A549 (cell line): ENCODE results near the gene TNFSF8. TPM values are rescaled to one million over a fixed set of nuclear protein-coding genes. Genes with fewer than 3 reads are reported as not detected.

Source experiments
- ATAC-seq, 2 experiments: fragments of 200-7000 bp in 1 of 2; fragments of >200 bp in 1 of 2; cut with Nextera tagmentation in 1 of 2; cut with Tn5 transposase in 1 of 2; 3 replicates each; pipeline versions ENCODE4 v1.8.0 to v1.9.1; 2018 to 2020; ENCODE audit warnings: mild to moderate bottlenecking in 1 of 2, moderate library complexity in 1 of 2
- CTCF ChIA-PET: fragments of 300-600 bp; sonication (Branson Sonifier 250); formaldehyde crosslinking; extraction: SDS; loops from one replicate; lab custom pipeline; 2021; ENCODE audit warnings: antibody characterized with exemption, inconsistent platforms; lab: Yijun Ruan, JAX
- POLR2A ChIA-PET: fragments of 350-600 bp; formaldehyde crosslinking; extraction: SDS; loops from one replicate; lab custom pipeline; 2021; ENCODE audit warnings: antibody characterized with exemption, inconsistent platforms; lab: Yijun Ruan, JAX
- DNase-seq, 2 experiments: peaks; one replicate each; pipeline versions ENCODE4 v3.0.0 to v3.0.0-alpha.2; 2011 to 2016; ENCODE audit warnings: low read depth in 1 of 2, low spot score in 1 of 2
- FAIRE-seq: peaks from 2 replicates; lab custom pipeline; 2011; peaks lifted over from hg19 to GRCh38; lab: Jason Lieb, UNC
- H3K27ac ChIP-seq, 2 experiments: fragments of >200 bp; sonication (Bioruptor Twin); formaldehyde crosslinking; 3 replicates each; pipeline ENCODE4 v1.5.1; 2016 to 2017
- H3K4me1 ChIP-seq: fragments of >200 bp; sonication (Bioruptor Twin); formaldehyde crosslinking; 3 replicates; pipeline ENCODE4 v1.6.1; 2016
- H3K4me2 ChIP-seq: fragments of >200 bp; sonication (Bioruptor Twin); formaldehyde crosslinking; 3 replicates; pipeline ENCODE4 v1.6.1; 2016
- H3K4me3 ChIP-seq: fragments of >200 bp; sonication (Bioruptor Twin); formaldehyde crosslinking; 3 replicates; pipeline ENCODE4 v1.5.1; 2016
- H3K9me3 ChIP-seq: fragments of >200 bp; sonication (Bioruptor Twin); formaldehyde crosslinking; 3 replicates; pipeline ENCODE4 v1.6.1; 2016
- ATOH8 ChIP-seq: fragments of 250-450 bp; sonication (Bioruptor Pico); IDR thresholded peaks from 2 replicates; pipeline ENCODE4 v1.5.0; 2020; ENCODE audit warnings: low read depth, mild to moderate bottlenecking, moderate library complexity
- CBX8 ChIP-seq: fragments of 200-600 bp; sonication (generic); IDR thresholded peaks from 2 replicates; pipeline ENCODE4 v1.6.1; 2016
- CEBPB ChIP-seq, 2 experiments: fragments of >200 bp in 1 of 2; sonication (Bioruptor Twin) in 1 of 2; formaldehyde crosslinking in 1 of 2; IDR thresholded peaks; 2 replicates each; pipeline ENCODE4 v1.6.1; 2012 to 2016
- CHD2 ChIP-seq: fragments of 150-350 bp; IDR thresholded peaks from 2 replicates; pipeline ENCODE4 v1.6.1; 2014; ENCODE audit warnings: low read length; ENCODE audit not compliant: partially characterized antibody
- CTCF ChIP-seq: fragments of >200 bp; sonication (Bioruptor Twin); formaldehyde crosslinking; IDR thresholded peaks from 3 replicates; pipeline ENCODE4 v1.5.1; 2016
- EHMT2 ChIP-seq: fragments of 200-600 bp; sonication (generic); IDR thresholded peaks from 2 replicates; pipeline ENCODE4 v1.6.1; 2016; ENCODE audit warnings: antibody characterized with exemption, low read depth, mild to moderate bottlenecking, moderate library complexity
- ESRRA ChIP-seq: fragments of 150-350 bp; IDR thresholded peaks from 2 replicates; pipeline ENCODE4 v1.6.1; 2014; ENCODE audit warnings: mild to moderate bottlenecking, low read length, borderline replicate concordance
- FOSL2 ChIP-seq, 2 experiments: fragments of 450-650 bp in 1 of 2; fragments of >200 bp in 1 of 2; sonication (Bioruptor Twin) in 1 of 2; formaldehyde crosslinking; IDR thresholded peaks; 2 replicates each; pipeline versions ENCODE4 v1.5.0 to v1.6.1; 2016 to 2020; ENCODE audit warnings: mild to moderate bottlenecking in 1 of 2, moderate library complexity in 1 of 2
- FOXS1 ChIP-seq: fragments of 250-450 bp; sonication (Bioruptor Pico); IDR thresholded peaks from 2 replicates; pipeline ENCODE4 v1.5.0; 2020; ENCODE audit warnings: mild to moderate bottlenecking, moderate library complexity
- HES2 ChIP-seq: fragments of >200 bp; sonication (Bioruptor Twin); formaldehyde crosslinking; IDR thresholded peaks from 2 replicates; pipeline ENCODE4 v1.6.1; 2016
- HEYL ChIP-seq: fragments of 250-450 bp; sonication (Bioruptor Pico); IDR thresholded peaks from 2 replicates; pipeline ENCODE4 v1.8.0; 2021; ENCODE audit warnings: mild to moderate bottlenecking, moderate library complexity
- HMGXB4 ChIP-seq: fragments of 250-450 bp; sonication (Bioruptor Pico); IDR thresholded peaks from 2 replicates; pipeline ENCODE4 v1.5.0; 2021; ENCODE audit warnings: mild to moderate bottlenecking, moderate library complexity, borderline replicate concordance
- HOXA7 ChIP-seq: fragments of 250-450 bp; sonication (Bioruptor Pico); IDR thresholded peaks from 2 replicates; pipeline ENCODE4 v1.5.0; 2020; ENCODE audit warnings: mild to moderate bottlenecking, moderate library complexity
- HOXB13 ChIP-seq: fragments of 250-450 bp; sonication (Bioruptor Pico); IDR thresholded peaks from 2 replicates; pipeline ENCODE4 v1.5.0; 2020; ENCODE audit warnings: low read depth, mild to moderate bottlenecking, moderate library complexity
- JUN ChIP-seq, 2 experiments: fragments of >200 bp; sonication (Bioruptor Twin); formaldehyde crosslinking; IDR thresholded peaks; 2 replicates in 1 of 2; 3 replicates in 1 of 2; pipeline ENCODE4 v1.6.1; 2016 to 2017
- JUNB ChIP-seq: fragments of >200 bp; sonication (Bioruptor Twin); formaldehyde crosslinking; IDR thresholded peaks from 2 replicates; pipeline ENCODE4 v1.6.1; 2016
- KDM5A ChIP-seq: fragments of 200-600 bp; sonication (generic); IDR thresholded peaks from 2 replicates; pipeline ENCODE4 v1.6.1; 2016; ENCODE audit warnings: antibody characterized with exemption, mild to moderate bottlenecking
- MAFK ChIP-seq: fragments of 450-650 bp; IDR thresholded peaks from 2 replicates; pipeline ENCODE4 v1.6.1; 2014; ENCODE audit not compliant: partially characterized antibody
- MAX ChIP-seq: IDR thresholded peaks from 2 replicates; pipeline ENCODE4 v1.6.1; 2012
- MYC ChIP-seq: IDR thresholded peaks from 2 replicates; pipeline ENCODE4 v1.6.1; 2012; ENCODE audit warnings: mild to moderate bottlenecking, inconsistent platforms, low read length, improper control_type of control experiment, borderline replicate concordance
- NR3C1 ChIP-seq: fragments of >200 bp; sonication (Bioruptor Twin); formaldehyde crosslinking; IDR thresholded peaks from 3 replicates; pipeline ENCODE4 v1.6.1; 2017
- PHF8 ChIP-seq: fragments of 200-600 bp; sonication (generic); IDR thresholded peaks from 2 replicates; pipeline ENCODE4 v1.6.1; 2016; ENCODE audit warnings: low read depth, mild to moderate bottlenecking, antibody characterized with exemption, moderate library complexity, borderline replicate concordance
- POLR2A ChIP-seq: IDR thresholded peaks from 2 replicates; pipeline ENCODE4 v1.6.1; 2012; ENCODE audit warnings: mild to moderate bottlenecking, low read length
- RAD21 ChIP-seq, 2 experiments: fragments of >200 bp in 1 of 2; sonication (Bioruptor Twin) in 1 of 2; formaldehyde crosslinking in 1 of 2; IDR thresholded peaks in 1 of 2; conservative IDR thresholded peaks in 1 of 2; 2 replicates in 1 of 2; 3 replicates in 1 of 2; pipeline ENCODE4 v1.6.1; 2012 to 2018; ENCODE audit warnings: inconsistent platforms in 1 of 2
- RFX5 ChIP-seq: fragments of 450-650 bp; IDR thresholded peaks from 2 replicates; pipeline ENCODE4 v1.7.1; 2014; ENCODE audit warnings: antibody characterized with exemption, mild to moderate bottlenecking, moderate library complexity
- SMC3 ChIP-seq: fragments of >200 bp; sonication (Bioruptor Twin); formaldehyde crosslinking; IDR thresholded peaks from 3 replicates; pipeline ENCODE4 v1.6.1; 2018; ENCODE audit warnings: inconsistent platforms
- ZNF302 ChIP-seq: fragments of 250-450 bp; sonication (Bioruptor Pico); IDR thresholded peaks from 2 replicates; pipeline ENCODE4 v1.9.0; 2021; ENCODE audit warnings: inconsistent platforms, mild to moderate bottlenecking, moderate library complexity
- WGBS: methylation state at CpG from one replicate; pipeline ENCODE4 v1.1.6; 2017; ENCODE audit errors: missing lambda C conversion rate; 5-methylcytosine and 5-hydroxymethylcytosine counted together
- polyA plus RNA-seq, 4 experiments: library from polyadenylated mRNA; depleted of rRNA in 3 of 4; stranded (reverse); fragments of >200 nt; fragmentation: RNase III in 1 of 4; extraction: RNeasy Plus Mini Kit Qiagen cat#74134 plus additional on column Dnase treatment in 1 of 4; gene quantifications; 2 replicates in 3 of 4; 3 replicates in 1 of 4; pipeline ENCODE4 v1.2.3, GENCODE V29; 2011 to 2017

TNFSF8 gene
- polyA plus RNA-seq, 2 of the 4 experiments (the other 2 are of a cell fraction) = not detected

- CTCF ChIA-PET = interaction anchor here (0.7 to 13.9 kb wide), 21 partner anchors 11 to 615 kb away, joined by 3 to 271 read pairs (median 12); partner anchors contain the start of gene TEX48
- 100% methylated on average over 1 of the region's 1 CpG for WGBS
- TF ChIP-seq MAX (no peak), MYC (no peak), RAD21 (conservative IDR thresholded peaks at IDR 0.05 in 1 of 2, IDR thresholded peaks at IDR 0.05 in 1 of 2) (no peak), HOXA7 (CRISPR knock-in tag) (no peak)
- TF ChIP-seq, all 56 proteins: peak for 0
- Histone ChIP-seq H3K4me2 (no peak overlapping the region; the same call in 2 of the 3 replicates), H3K4me3 (no peak overlapping the region), H3K9me3 (no peaks in the 10 kb centered on the region), H3K4me1 (peaks cover 45% of the 10 kb centered on the region), H3K27ac (peak overlapping the region; percentile 70 to 84; a peak in 5 of 6 replicates)
- ATAC-seq (no peak), DNase-seq (no peak), FAIRE-seq (no peak)
- POLR2A ChIA-PET = interaction anchor here (1.3 kb wide), 1 partner anchor 322 kb away, joined by 4 read pairs; the partner anchor contains the start of gene ATP6V1G1
Measured at GRCh38 chr9:114909661-114910060, 20.7 kb downstream of the TNFSF8 start.

- peaks cover 45% of the 10 kb centered on the region for H3K4me1 ChIP-seq
- H3K4me3 ChIP-seq = no peak overlapping the region
- peak; percentile 12; a peak in 4 of 6 replicates for ATAC-seq
- POLR2A ChIA-PET = no interaction called here
- TF ChIP-seq FOXS1 (CRISPR knock-in tag) (no peak), FOSL2 (IDR thresholded peaks at IDR 0.05) (no peak), FOSL2 (CRISPR knock-in tag; IDR thresholded peaks at IDR 0.05) (peak; percentile 42), KDM5A (no peak), POLR2A (no peak), JUN (IDR thresholded peaks at IDR 0.05) (no peak)
- TF ChIP-seq, all 56 proteins: peak for 1
- Histone ChIP-seq H3K4me2 (peak overlapping the region; percentile 82), H3K27ac (peak overlapping the region; percentile 70 to 84), H3K9me3 (no peaks in the 10 kb centered on the region)
- CTCF ChIA-PET = interaction anchor here (0.6 to 13.9 kb wide), 27 partner anchors 16 to 1572 kb away, joined by 3 to 271 read pairs (median 6); partner anchors contain the start of genes TEX48 and TEX53
- FAIRE-seq = peak; percentile 49
- WGBS = 51% methylated on average over 6 of the region's 6 CpGs
- DNase-seq = peak in 1 of 2 experiments; percentile 58
Measured at GRCh38 chr9:114908805-114909448, 21.5 kb downstream of the TNFSF8 start.

- DNase-seq (peak; percentile 80 to 97), ATAC-seq (peak; percentile 90 to 93), FAIRE-seq (peak; percentile 80)
- H3K9me3 ChIP-seq = no peaks in the 10 kb centered on the region
- CTCF ChIA-PET = interaction anchor here (0.6 to 13.9 kb wide), 39 partner anchors 10 to 1572 kb away, joined by 3 to 271 read pairs (median 4); partner anchors contain the start of genes TEX48, TEX53 and TNFSF15
- H3K27ac ChIP-seq = peak overlapping the region; percentile 81 to 84
- peaks cover 46% of the 10 kb centered on the region for H3K4me1 ChIP-seq
- peak overlapping the region; percentile 82 for H3K4me2 ChIP-seq
- H3K4me3 ChIP-seq = no peak overlapping the region
- WGBS = 6% methylated on average over 3 of the region's 3 CpGs
- POLR2A ChIA-PET = interaction anchor here (0.6 to 1.8 kb wide), 4 partner anchors 8 to 321 kb away, joined by 3 to 6 read pairs (median 4); partner anchors contain the start of gene ATP6V1G1
- no peak for TF ChIP-seq EHMT2
- no peak for TF ChIP-seq HEYL
- no peak for TF ChIP-seq CTCF
- TF ChIP-seq NR3C1 = no peak
- no peak for TF ChIP-seq POLR2A
- TF ChIP-seq CEBPB (IDR thresholded peaks at IDR 0.05) = peak; percentile 63 to 89; a peak in 3 of 4 replicates
- TF ChIP-seq SMC3 = peak; percentile 77
- TF ChIP-seq MAX = peak; percentile 95
- TF ChIP-seq JUNB = peak; percentile 99
- TF ChIP-seq HMGXB4 = no peak
- TF ChIP-seq PHF8 = no peak
- TF ChIP-seq RFX5 = no peak
- TF ChIP-seq CBX8 = no peak
- TF ChIP-seq ATOH8 (CRISPR knock-in tag) = no peak
- TF ChIP-seq ESRRA = no peak
- TF ChIP-seq ZNF302 = no peak
- TF ChIP-seq HES2 = peak; percentile 79
- TF ChIP-seq HOXB13 (CRISPR knock-in tag) = no peak
- TF ChIP-seq MAFK = no peak
- TF ChIP-seq CHD2 = peak; percentile 29
Measured at GRCh38 chr9:114908104-114908622, 22.2 kb downstream of the TNFSF8 start.
